Renal cortical epithelial cell (primary cell): ENCODE measurements around the gene MAP4K4. TPM values are rescaled to one million over a fixed set of nuclear protein-coding genes. Genes with fewer than 3 reads are reported as not detected.
A peak's percentile ranks its signal among the peaks of the same experiment; 100 is the strongest.
"Not testable (repeated sequence)": the region's sequence is repeated elsewhere in the genome, so short reads cannot be mapped to it uniquely, and the experiment has no call there.

Experiments used
- DNase-seq: peaks from one replicate; pipeline ENCODE4 v3.0.0-alpha.2; 2011; ENCODE audit warnings: low read depth
- total RNA-seq: library from RNA; depleted of rRNA; stranded (reverse); fragments of >200 nt; gene quantifications from 2 replicates; pipeline ENCODE4 v1.2.3, GENCODE V29; 2014

The MAP4K4 gene
- total RNA-seq, 1 donor from 2014 or later = 120 TPM

DNA sequence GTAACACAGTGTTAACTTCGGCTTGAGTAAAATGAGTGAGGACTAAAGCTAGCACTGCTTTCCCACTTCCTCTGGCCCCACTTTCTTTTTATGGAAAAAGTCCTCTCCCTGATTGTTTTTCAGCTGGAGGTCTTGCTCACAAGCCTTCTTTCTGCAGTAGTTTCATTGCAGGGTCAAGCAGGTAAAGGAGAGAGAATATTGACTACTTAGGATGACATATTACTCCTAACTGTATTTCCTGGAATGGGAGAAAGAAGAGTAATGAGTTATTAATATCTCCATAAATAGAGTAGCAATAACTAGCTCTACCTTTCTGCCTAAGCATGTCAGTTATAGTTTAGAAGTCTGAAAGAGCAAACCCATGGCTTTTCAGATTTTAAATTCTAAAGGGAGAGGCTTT is 45.0 kb downstream of the MAP4K4 start:
- no peak for DNase-seq

DNA sequence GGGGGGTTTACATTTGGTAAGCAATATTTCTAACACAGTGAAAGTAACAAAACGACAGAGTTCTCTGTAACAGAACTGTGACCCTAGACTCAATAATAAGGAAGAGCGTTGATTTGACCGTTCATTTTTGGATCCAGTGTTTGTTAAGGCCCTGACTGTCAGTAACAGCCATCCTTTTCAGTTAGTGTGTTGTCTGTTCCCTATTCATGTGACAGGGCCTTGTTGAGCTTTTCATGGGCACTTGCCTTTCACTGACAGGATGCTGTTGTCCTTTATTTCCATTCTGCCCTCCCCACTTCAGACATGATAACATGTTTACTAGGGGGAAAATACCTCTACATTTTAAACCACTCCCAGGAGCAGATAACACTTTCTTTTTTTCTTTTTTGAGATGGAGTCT is 45.8 kb downstream of the MAP4K4 start:
- no peak for DNase-seq

DNA sequence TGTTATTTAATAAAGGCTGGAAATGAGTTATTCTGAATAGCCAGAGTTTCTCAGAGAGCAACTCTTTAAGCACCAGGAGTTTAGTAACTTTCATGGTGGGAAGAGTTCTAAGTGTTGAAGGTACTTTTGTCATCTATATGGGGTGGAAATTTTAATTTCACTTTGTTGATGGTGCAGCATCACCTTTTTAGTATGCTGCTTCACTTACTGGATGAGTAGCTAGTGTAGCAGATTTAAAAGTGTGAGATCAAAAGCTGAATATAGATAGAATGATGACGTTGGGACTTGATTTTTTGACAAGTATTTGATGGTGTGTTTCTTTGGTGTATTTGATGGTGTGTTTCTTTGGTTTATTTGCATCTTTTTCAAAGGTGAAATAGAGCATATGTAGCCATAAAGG is 47.3 kb downstream of the MAP4K4 start:
- DNase-seq = no peak

DNA sequence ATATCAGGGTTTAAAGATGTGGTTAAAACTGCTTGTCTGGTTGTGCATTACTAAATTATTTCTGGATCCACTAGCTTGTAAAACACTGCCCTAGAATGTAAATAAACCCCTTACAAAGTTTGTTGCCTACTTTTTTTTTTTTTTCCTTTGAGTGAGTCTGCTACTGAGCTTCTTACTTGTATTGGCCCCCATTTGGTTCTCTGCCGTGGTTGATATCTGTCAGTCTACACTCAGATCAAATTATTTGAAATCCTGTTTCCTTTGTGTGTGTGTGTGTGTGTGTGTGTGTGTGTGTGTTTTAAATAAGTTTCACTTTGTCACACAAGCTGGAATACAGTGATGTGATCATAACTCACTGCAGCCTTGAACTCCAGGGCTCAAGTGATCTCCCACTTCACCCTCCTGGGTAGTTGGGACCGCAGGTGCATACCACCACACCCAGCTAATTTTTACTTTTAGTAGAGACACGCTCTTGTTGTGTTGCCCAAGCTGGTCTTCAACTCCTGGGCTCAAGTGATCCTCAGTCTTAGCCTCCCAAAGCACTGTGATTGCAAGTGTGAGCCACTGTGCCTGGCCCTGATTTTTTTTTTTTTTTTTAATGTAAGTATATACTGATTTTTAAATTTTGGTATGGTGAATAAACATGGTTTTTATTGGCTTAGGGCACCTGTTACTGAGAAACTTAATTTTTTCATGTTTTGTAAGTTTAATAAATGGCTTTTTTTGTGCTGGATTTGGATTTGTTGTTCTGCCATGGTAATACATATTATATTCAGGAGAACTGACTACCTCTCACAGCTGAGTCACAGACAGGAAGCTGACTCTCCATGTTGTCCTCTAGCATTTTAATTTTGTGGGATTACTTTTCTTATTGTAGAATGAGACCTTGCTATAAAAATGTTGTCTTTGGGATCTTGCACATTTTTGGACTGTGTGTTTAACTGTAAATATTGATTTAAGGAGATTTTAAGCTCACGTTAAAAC is 48.5 kb downstream of the MAP4K4 start:
- DNase-seq = peak; percentile 76

DNA sequence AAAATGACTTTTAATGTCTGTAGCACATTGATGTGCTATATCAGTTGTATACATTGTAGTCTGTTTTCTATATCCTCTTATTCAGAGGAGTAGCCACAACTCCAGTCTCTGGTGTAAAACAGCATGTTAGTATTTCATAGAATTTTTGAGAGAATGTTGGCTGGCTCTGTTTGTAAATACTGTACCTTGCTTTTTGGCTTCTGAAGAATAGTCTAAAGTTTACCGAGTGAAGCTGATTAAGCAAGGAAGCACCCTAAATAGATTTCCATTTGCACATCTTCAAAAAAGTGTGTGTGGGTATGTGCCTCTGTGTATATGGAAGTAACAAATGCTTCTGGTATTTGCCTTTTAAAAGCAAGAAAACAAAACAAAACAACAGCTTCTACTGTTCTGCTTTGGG is 50.5 kb downstream of the MAP4K4 start:
- no peak for DNase-seq

DNA sequence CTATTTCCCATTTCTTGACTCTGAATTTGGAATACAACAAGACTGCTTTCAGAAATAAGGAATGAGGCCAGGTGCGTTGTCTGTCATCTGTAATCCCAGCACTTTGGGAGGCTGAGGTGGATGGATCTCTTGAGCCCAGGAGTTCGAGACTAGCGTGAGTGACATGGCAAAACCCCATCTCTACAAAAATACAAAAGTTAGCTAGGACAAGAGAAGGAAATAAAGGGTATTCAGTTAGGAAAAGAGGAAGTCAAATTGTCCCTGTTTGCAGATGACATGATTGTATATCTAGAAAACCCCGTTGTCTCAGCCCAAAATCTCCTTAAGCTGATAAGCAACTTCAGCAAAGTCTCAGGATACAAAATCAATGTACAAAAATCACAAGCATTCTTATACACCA is 51.0 kb downstream of the MAP4K4 start:
- not testable (repeated sequence) for DNase-seq

DNA sequence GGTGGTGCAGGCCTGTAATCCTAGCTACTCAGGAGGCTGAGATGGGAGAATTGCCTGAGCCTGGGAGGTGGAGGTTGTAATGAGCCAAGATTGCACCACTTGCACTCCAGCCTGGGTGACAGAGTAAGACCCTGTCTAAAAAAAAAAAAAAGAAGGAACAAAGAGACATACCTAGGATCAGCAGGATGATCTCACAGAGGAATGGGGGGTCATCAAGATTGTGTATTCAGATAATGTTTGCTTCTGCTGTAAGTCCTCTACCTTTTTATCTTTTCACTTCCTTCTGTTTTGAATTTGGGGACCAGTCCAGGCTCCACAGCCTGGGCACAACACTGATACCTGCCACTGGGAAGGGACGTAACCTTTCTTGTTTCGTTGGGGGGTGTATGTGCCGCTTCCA is 53.2 kb downstream of the MAP4K4 start:
- no peak for DNase-seq

DNA sequence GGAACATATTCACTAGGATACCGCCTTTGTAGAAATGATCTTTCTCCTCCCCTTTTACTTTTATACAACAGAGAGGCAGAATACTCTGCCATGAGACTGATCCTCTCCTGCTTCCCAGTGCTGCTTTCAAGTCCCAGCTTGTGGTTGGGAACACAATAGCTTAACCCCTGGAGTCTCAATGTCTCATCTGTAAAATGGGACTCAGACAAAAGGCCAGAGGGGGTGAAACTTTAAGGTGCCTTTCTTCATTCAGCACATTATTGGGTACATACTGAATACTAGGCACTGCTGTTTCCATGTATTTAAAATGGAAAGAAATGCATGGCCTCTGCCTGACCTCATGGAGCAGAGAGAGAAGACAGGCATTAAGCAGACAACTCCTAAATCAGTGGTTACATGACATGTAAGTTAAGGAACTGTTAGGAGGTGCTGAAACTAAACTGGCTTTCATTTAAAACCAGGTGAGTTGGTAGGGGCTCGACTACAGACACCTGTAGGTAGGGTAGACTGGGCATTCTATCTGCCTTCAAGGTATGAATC is 53.8 kb downstream of the MAP4K4 start:
- DNase-seq = no peak

DNA sequence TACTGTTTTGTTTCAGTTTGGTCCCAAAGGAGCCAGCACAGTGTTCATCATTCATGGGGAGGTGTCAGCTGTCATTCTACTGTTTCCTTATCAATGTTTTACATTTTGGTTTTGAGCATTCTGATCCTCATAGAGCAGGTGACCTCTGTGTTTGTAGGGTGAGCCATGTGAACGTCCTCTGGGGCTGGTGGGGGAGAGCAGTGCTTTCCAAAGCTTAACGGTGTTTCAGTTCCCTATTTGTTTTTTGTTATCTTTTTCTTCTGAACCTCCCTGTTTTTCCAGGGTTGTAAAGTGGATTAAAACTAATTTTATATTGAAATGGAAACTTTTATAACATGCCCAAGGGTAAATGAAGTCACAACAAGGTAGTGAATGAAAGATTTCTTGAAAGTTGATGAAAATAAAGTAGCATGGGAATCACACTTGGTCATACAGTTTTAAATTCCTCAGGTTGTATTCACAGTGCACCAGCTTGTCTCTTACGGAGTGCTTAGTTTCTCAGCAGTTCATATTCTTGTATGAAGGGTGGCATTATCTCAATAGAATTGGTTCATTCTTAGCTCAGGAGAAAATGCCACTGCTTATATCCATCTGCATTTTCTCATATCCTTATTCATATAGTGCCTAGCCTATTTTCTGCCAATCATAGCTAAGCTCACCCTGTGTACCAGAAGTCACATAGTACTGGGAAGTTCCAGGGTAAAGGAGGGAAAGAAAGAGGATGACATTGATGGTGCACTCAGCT is 54.5 kb downstream of the MAP4K4 start:
- DNase-seq = no peak

DNA sequence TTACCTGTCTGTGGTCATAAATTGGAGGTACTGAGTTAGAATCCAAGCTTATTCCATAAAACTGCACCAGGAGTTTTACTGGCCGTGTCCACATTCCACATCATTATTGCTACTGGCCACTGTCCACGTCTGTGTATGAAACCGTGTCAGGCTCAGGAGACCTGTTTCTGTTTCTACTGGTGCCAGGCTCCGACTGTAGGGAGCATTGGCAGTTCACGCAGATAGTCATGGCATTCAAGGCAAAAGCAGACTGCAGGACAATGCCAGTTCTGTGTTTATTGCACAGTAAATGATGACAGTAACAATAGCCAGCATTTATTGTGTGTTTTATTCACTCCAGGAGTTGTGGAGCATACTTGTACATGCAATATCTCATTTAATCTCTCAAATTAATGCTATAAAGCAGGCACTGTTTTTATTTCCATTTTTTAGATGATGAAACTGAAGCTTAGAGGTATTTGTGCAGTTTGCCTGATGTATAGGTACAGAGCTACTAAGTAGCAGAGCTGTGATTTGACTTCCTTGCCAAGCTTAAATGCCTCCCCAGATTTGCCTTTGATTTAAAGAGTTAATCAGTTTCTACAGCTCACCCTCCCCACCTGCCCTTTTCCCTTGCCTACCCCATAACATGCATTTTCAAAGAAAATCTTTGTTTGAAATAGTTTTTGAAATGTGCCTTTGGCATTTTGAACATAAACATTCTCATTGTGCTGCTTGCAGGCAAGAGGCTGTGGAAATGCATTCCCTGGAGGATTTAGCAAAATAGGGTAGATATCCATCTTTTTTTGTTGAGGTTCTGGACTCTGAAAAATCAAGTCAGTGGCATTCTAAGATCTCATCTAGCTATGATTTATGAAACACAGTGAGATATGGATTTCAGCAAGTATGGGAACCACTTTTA is 55.5 kb downstream of the MAP4K4 start:
- peak; percentile 51 for DNase-seq

DNA sequence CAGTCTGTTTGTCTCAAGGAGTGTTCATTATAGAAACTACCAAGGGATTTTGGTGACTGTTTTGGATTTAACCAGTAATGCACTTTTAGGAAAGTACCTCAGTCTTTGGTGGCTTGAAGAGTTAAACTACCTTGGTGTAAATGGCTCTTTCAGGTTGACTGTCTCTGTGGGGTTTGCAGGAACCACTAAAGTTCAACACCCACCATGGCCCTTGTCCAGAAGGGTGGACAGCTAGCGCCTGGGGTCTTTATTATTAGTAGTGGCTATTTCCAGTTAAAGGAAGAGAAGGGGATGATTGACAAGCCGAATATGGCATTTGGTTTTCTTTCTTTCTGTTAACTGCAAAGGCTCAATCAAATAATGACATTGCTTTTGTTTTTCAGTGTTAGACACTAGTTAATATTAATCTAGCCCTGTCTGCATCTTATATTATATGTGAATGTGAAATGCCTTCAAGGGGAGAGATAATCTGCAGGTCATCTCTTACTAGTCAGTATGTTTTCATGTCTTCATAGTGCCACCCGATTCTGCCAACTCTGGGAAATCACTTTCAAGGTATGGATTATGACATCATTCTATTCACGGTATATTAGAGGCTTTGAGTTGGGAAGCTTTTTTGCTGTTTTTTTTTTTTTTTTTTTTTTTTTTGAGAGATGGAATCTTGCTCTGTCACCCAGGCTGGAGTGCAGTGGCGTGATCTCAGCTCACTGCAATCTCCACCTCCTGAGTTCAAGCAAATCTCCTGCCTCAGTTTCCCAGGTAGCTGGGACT is 56.4 kb downstream of the MAP4K4 start:
- DNase-seq = no peak

DNA sequence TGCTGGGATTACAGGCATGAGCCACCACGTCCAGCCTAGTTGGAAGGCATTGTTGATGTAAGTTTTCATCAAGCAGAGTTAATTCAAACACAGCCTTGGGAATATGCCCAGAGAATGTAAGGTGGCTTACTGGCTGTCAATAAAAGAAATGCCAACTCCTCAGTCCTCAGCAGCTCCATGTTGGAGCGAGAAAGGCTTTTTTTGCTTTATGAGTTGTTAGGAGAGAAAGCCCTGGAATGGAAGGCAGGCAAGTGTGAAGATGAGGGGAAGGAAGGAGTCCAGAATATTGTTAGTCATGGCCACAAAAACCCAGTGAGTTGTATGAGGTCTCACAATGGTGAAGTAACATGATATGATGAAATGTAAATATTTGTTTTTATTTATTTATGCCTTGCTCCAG is 57.1 kb downstream of the MAP4K4 start:
- peak; percentile 79 for DNase-seq

DNA sequence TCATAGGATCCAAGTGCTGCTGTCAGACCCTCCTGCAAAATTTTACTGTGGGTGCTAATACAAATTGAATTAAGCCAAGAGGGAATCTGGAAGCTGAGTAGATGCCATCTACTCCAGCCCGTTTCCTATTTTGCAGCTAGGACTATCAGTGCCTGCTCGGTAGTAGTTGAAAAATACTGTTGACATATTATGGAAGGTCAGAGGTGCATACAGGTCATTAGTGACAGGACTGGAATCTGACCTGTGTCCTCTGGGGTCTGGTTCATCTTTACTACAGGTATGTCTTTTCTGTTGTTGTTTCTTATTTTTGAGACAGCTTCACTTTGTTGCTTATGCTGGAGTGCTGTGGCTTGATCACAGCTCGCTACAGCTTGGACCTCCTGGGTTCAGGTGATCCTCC is 58.8 kb downstream of the MAP4K4 start:
- no peak for DNase-seq

DNA sequence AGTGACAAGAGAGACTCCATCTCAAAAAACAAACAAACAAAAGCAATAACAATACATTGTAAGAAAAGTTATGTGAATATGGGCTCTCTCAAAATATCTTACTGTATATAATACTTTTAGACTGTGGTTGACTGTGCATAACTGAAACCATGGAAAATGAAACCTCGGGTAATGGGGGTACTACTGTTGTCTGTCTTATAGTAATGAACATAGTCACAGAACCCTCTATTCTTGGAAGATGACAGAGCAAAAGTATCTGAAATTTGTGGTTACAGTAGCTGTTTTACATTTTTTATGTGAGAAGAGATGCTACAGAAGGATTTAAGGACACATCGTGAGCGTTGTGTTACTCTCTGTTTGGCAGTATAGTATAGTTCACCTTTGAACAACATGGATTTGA is 60.5 kb downstream of the MAP4K4 start:
- no peak for DNase-seq

DNA sequence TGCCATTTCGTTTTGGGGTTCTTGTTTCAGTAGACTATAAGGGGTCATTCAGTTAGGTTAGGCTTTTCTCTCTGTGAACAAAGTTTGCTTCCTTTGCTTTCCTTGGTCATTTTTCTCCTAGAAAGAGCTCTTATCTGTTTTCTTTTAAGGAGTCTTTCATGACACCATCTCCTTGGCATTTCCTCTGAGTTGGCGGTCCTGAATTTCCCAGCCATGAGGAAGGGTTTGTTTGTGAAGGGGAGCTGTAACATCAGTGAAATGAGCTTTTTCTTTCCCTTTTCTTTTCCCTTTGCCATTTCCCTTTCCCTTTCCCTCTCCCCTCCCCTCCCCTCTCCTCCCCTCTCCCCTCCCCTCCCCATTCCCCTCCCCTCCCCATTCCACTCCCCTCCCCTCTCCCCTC is 61.7 kb downstream of the MAP4K4 start:
- peak; percentile 94 for DNase-seq

DNA sequence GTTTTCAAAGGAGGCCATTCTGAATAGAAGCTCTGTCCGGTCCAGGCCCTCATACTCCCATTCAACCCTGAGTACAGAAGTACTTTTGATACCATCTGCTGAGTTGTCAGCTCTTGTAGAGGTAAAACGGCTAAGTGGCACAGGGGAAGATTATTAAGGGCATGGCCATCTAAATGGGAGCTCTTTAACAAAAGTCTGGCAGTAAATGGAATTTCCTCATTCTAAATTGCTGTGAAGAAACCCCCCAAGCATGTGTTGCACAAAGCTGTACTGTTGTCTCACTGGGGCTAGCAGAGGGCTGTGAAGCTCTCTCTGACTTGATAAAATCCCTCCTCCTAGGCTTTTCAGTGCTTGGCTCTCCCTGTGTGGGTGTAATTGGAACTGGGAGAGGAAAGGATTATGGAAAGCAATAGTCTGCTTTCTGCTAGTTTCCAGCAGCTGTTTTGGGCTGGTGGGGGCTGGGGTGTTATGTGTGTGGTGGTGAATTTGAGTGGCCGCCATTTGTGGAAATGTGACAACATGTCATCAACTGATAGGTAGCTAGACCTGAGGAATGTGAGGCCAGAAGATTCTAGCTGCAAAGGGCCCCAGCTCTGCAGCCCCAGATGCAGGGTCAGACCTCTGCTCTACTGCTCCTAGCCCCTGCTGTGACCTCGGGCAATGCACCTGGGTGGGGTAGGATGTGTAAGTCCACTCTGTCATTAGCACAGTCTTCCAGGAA is 65.1 kb downstream of the MAP4K4 start:
- DNase-seq = no peak

DNA sequence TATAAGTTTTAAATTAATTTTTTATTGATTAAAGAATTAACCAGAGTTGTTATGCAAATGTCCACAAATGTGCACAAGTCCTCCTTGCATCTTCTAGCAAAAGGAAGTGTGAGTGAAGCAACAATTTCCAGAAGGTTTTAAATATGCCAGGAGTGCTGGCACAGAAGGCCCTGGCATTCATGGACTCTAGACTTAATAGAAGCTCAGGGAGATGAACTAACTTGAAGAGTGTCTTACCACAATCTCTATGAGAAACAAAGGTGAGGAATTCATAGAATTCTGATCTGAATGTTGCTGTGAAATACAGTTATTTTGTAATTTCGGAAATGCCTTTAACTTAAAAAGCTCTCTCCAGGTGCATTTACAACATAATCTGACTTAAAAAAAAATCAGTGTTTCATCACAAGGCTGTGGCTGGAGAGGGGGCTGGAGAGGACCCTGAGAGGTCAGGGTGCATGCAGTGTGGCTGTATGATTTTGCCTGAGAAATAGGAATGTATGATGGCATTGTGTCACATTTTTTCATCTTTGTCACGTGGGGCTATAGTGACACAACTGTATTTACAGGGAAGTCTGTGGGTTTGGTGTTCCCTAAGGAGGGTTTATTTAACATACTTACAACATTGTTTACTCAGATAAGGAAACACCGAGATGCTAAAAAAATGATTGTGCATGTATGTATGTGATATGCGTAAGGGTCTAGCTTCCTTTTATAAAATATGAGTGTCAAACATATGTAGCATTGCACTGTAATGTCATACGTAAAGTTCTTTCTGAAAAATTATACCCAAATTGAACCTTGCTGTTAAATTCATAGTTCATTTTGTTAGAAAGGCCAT is 66.2 kb downstream of the MAP4K4 start:
- DNase-seq = peak; percentile 50

DNA sequence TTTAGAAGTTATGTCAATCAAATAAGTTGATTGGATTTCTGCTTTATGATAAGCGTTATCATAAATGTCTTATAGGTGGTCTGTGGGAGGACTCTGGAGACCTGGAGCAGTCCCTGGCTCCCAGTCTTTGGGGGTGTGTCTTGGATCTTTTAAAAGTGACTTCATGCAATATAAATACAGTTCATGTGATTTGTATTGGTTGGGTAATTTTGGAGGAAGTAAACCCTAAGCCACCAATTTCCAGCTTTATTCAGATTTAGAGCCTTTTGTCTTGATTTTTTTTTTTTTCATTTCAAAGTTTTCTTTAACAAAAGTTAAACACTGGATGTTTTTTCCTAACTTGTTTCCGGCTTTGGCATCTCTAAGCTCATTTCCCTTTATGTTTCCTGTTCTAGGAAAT is 68.8 kb downstream of the MAP4K4 start:
- no peak for DNase-seq
